ENCODE measurements around the gene CHSY1.
A peak's percentile ranks its signal among the peaks of the same experiment; 100 is the strongest.
"Not testable (repeated sequence)": the region's sequence is repeated elsewhere in the genome, so short reads cannot be mapped to it uniquely, and the experiment has no call there.

The CHSY1 gene

GRCh38 chr15:101244889-101245668 lies 6.8 kb downstream of the CHSY1 start:
- no peak for DNase-seq (ENCODE audit: low spot score)

GRCh38 chr15:101244036-101244781 lies 7.6 kb downstream of the CHSY1 start:
- no peak for DNase-seq (ENCODE audit: low spot score)

GRCh38 chr15:101243420-101243819 lies 8.4 kb downstream of the CHSY1 start:
- no peak for DNase-seq (ENCODE audit: low spot score)

- DNase-seq (ENCODE audit: low spot score) = peak; percentile 32
Measured at GRCh38 chr15:101242999-101243336, 8.9 kb downstream of the CHSY1 start.

- no peak for DNase-seq (ENCODE audit: low spot score)
Measured at GRCh38 chr15:101242160-101242998, 9.5 kb downstream of the CHSY1 start.

- DNase-seq (ENCODE audit: low spot score) = no peak
Measured at GRCh38 chr15:101240358-101240757, 11.5 kb downstream of the CHSY1 start.

GRCh38 chr15:101239724-101240136 lies 12.1 kb downstream of the CHSY1 start:
- DNase-seq (ENCODE audit: low spot score) = no peak

GRCh38 chr15:101237251-101237650 lies 14.6 kb downstream of the CHSY1 start:
- no peak for DNase-seq (ENCODE audit: low spot score)

- DNase-seq (ENCODE audit: low spot score) = no peak
Measured at GRCh38 chr15:101233651-101234280, 18.1 kb downstream of the CHSY1 start.

GRCh38 chr15:101232677-101233076 lies 19.2 kb downstream of the CHSY1 start:
- DNase-seq (ENCODE audit: low spot score) = no peak

GRCh38 chr15:101228313-101228712 lies 23.5 kb downstream of the CHSY1 start:
- DNase-seq (ENCODE audit: low spot score) = no peak

- DNase-seq (ENCODE audit: low spot score) = no peak
Measured at GRCh38 chr15:101225658-101226057, 26.2 kb downstream of the CHSY1 start.

GRCh38 chr15:101221902-101222301 lies 29.9 kb downstream of the CHSY1 start:
- DNase-seq (ENCODE audit: low spot score) = no peak

- DNase-seq (ENCODE audit: low spot score) = no peak
Measured at GRCh38 chr15:101220060-101220459, 31.8 kb downstream of the CHSY1 start.

GRCh38 chr15:101219441-101219840 lies 32.4 kb downstream of the CHSY1 start:
- DNase-seq (ENCODE audit: low spot score) = no peak

- no peak for DNase-seq (ENCODE audit: low spot score)
Measured at GRCh38 chr15:101217446-101217845, 34.4 kb downstream of the CHSY1 start.

- DNase-seq (ENCODE audit: low spot score) = no peak
Measured at GRCh38 chr15:101216100-101216499, 35.7 kb downstream of the CHSY1 start.

GRCh38 chr15:101215681-101216080 lies 36.2 kb downstream of the CHSY1 start:
- no peak for DNase-seq (ENCODE audit: low spot score)

GRCh38 chr15:101214435-101215097 lies 37.3 kb downstream of the CHSY1 start:
- not testable (repeated sequence) for DNase-seq (ENCODE audit: low spot score)

- no peak for DNase-seq (ENCODE audit: low spot score)
Measured at GRCh38 chr15:101213570-101213969, 38.3 kb downstream of the CHSY1 start.

- DNase-seq (ENCODE audit: low spot score) = no peak
Measured at GRCh38 chr15:101213147-101213546, 38.7 kb downstream of the CHSY1 start.

- no peak for DNase-seq (ENCODE audit: low spot score)
Measured at GRCh38 chr15:101211897-101212296, 40.0 kb downstream of the CHSY1 start.
